GM12865 (cell line): ENCODE results near the gene OTOF.

ENCODE experiments used
- DNase-seq: peaks from one replicate; pipeline ENCODE4 v3.0.0; 2010; ENCODE audit warnings: low read depth
- H3K4me3 ChIP-seq: 2 replicates; pipeline ENCODE4 v1.5.1; 2011; ENCODE audit warnings: mild to moderate bottlenecking, low read depth, low read length, control low read depth
- CTCF ChIP-seq: IDR thresholded peaks from 2 replicates; pipeline ENCODE4 v1.5.1; 2011; ENCODE audit warnings: low read length, control low read depth, low read depth, inconsistent platforms; ENCODE audit not compliant: insufficient read depth; ENCODE audit errors: missing control alignments

Gene OTOF

GRCh38 chr2:26521054-26521912 lies 43.4 kb upstream of the OTOF start:
- peak; percentile 31 for DNase-seq
- peak; percentile 44 for TF ChIP-seq CTCF

GRCh38 chr2:26520148-26520449 lies 42.2 kb upstream of the OTOF start:
- DNase-seq, result no peak
- H3K4me3 ChIP-seq, result no peak overlapping the region
- no peak for TF ChIP-seq CTCF

More at GRCh38 chr2:26521054-26521912, 43.4 kb upstream of the OTOF start:
- no peak overlapping the region for H3K4me3 ChIP-seq

- TF ChIP-seq CTCF, result no peak
- DNase-seq, result no peak
- no peak overlapping the region for H3K4me3 ChIP-seq
Measured at GRCh38 chr2:26519396-26520147, 41.6 kb upstream of the OTOF start.

GRCh38 chr2:26516781-26517180 lies 38.9 kb upstream of the OTOF start:
- no peak for TF ChIP-seq CTCF
- H3K4me3 ChIP-seq, result no peak overlapping the region
- DNase-seq, result no peak

GRCh38 chr2:26516246-26516645 lies 38.3 kb upstream of the OTOF start:
- no peak for TF ChIP-seq CTCF
- DNase-seq, result no peak
- no peak overlapping the region for H3K4me3 ChIP-seq

DNA sequence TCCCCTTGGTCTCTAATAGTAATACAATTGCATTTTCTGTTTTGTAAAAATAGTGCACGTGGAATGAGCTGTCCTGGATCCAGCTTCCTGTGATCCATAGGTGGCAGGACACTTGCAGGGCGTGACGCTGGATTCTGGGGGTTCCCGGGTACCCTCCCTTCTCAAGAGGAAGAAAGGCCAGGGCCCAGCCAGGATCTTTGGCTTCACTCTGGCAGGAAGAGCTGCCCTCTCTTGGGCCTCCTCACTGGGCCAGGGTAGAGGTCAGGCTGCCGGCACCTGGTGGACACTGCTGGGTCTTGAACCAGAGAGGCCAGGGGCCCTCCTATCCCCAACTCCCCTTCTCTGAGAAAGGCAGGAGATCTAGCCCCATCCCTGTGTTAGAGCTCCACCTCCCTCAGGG lies 37.8 kb upstream of the OTOF start:
- no peak for TF ChIP-seq CTCF
- no peak overlapping the region for H3K4me3 ChIP-seq
- no peak for DNase-seq

GRCh38 chr2:26514045-26514444 lies 36.1 kb upstream of the OTOF start:
- DNase-seq, result no peak
- no peak overlapping the region for H3K4me3 ChIP-seq
- TF ChIP-seq CTCF, result no peak
